PC-9 (cell line): ENCODE data around the gene ZDHHC11B.

Source experiments
- CTCF ChIP-seq: fragments of 200-600 bp; sonication (generic); conservative IDR thresholded peaks from 2 replicates; pipeline ENCODE4 v1.6.1; 2017; ENCODE audit warnings: mixed run types, antibody characterized with exemption, mild to moderate bottlenecking, moderate library complexity
- EZH2 ChIP-seq: fragments of 200-600 bp; sonication (generic); IDR thresholded peaks from 2 replicates; pipeline ENCODE4 v1.8.0; 2017; ENCODE audit warnings: antibody characterized with exemption, low read depth

- TF ChIP-seq CTCF = no peak
- TF ChIP-seq EZH2 = no peak
Measured at GRCh38 chr5:763998-764781, 20.3 kb downstream of the ZDHHC11B start.
